ENCODE measurements around the gene ZNF219. TPM values are rescaled to one million over a fixed set of nuclear protein-coding genes. Genes with fewer than 3 reads are reported as not detected.
"Not testable (repeated sequence)": the region's sequence is repeated elsewhere in the genome, so short reads cannot be mapped to it uniquely, and the experiment has no call there.

ZNF219 gene
- total RNA-seq, 1 donor from 2014 or later, result 51.1 TPM

GRCh38 chr14:21056520-21057163 is 41.8 kb downstream of the ZNF219 start:
- DNase-seq (ENCODE audit: low spot score), result no peak

GRCh38 chr14:21055432-21056117 is 42.9 kb downstream of the ZNF219 start:
- intact Hi-C loops (cut with DNase I), result no loop called here
- no peak for DNase-seq (ENCODE audit: low spot score)

More at GRCh38 chr14:21056520-21057163, 41.8 kb downstream of the ZNF219 start:
- intact Hi-C loops (cut with DNase I), result no loop called here

GRCh38 chr14:21054768-21055145 is 43.7 kb downstream of the ZNF219 start:
- intact Hi-C loops (cut with DNase I), result no loop called here
- no peak for DNase-seq (ENCODE audit: low spot score)

- intact Hi-C loops (cut with DNase I), result no loop called here
Measured at GRCh38 chr14:21054123-21054767, 44.2 kb downstream of the ZNF219 start.

GRCh38 chr14:21053184-21054122 is 45.0 kb downstream of the ZNF219 start:
- no peak for DNase-seq (ENCODE audit: low spot score)
- intact Hi-C loops (cut with DNase I), result no loop called here

More at GRCh38 chr14:21054123-21054767, 44.2 kb downstream of the ZNF219 start:
- DNase-seq (ENCODE audit: low spot score), result no peak

GRCh38 chr14:21050597-21050996 is 47.9 kb downstream of the ZNF219 start:
- intact Hi-C loops (cut with DNase I), result no loop called here
- no peak for DNase-seq (ENCODE audit: low spot score)

GRCh38 chr14:21049271-21049673 is 49.2 kb downstream of the ZNF219 start:
- no peak for DNase-seq (ENCODE audit: low spot score)
- intact Hi-C loops (cut with DNase I), result no loop called here

GRCh38 chr14:21048638-21049037 is 49.8 kb downstream of the ZNF219 start:
- intact Hi-C loops (cut with DNase I), result no loop called here
- DNase-seq (ENCODE audit: low spot score), result no peak

GRCh38 chr14:21047378-21047781 is 51.1 kb downstream of the ZNF219 start:
- intact Hi-C loops (cut with DNase I), result no loop called here
- DNase-seq (ENCODE audit: low spot score), result no peak

- intact Hi-C loops (cut with DNase I), result loop anchor here (1.0 to 5.0 kb wide), 2 partner anchors 20 to 187 kb away; no protein-coding TSS in a partner anchor
- no peak for DNase-seq (ENCODE audit: low spot score)
Measured at GRCh38 chr14:21043974-21044618, 54.4 kb downstream of the ZNF219 start.

GRCh38 chr14:21043387-21043973 is 55.0 kb downstream of the ZNF219 start:
- intact Hi-C loops (cut with DNase I), result loop anchor here (5.0 kb wide), 1 partner anchor 186 kb away; no protein-coding TSS in a partner anchor
- no peak for DNase-seq (ENCODE audit: low spot score)

- intact Hi-C loops (cut with DNase I), result loop anchor here (5.0 kb wide), 1 partner anchor 186 kb away; no protein-coding TSS in a partner anchor
- no peak for DNase-seq (ENCODE audit: low spot score)
Measured at GRCh38 chr14:21042918-21043317, 55.5 kb downstream of the ZNF219 start.

- no peak for DNase-seq (ENCODE audit: low spot score)
- intact Hi-C loops (cut with DNase I), result loop anchor here (5.0 kb wide), 1 partner anchor 185 kb away; no protein-coding TSS in a partner anchor
Measured at GRCh38 chr14:21041676-21042433, 56.6 kb downstream of the ZNF219 start, which contains the start of gene RNASE7. Gene RNASE7, plus strand, starts transcription at chr14:21042362. Its CDS starts 631 bp downstream, at chr14:21042993.

GRCh38 chr14:21040941-21041340 is 57.5 kb downstream of the ZNF219 start:
- intact Hi-C loops (cut with DNase I), result loop anchor here (1.0 to 5.0 kb wide), 2 partner anchors 27 to 184 kb away; no protein-coding TSS in a partner anchor
- not testable (repeated sequence) for DNase-seq (ENCODE audit: low spot score)

- intact Hi-C loops (cut with DNase I), result loop anchor here (1.0 to 5.0 kb wide), 2 partner anchors 26 to 183 kb away; no protein-coding TSS in a partner anchor
- DNase-seq (ENCODE audit: low spot score), result no peak
Measured at GRCh38 chr14:21040370-21040925, 58.0 kb downstream of the ZNF219 start.

All from cardiac septum (tissue), 1 donor.